ENCODE measurements around the gene HOXA2. TPM values are rescaled to one million over a fixed set of nuclear protein-coding genes. Genes with fewer than 3 reads are reported as not detected.

HOXA2 gene
- polyA plus RNA-seq, 1 donor (not counting 4 experiments of a cell fraction or from before 2014, with no cell fraction given), result 0.71 TPM

DNA sequence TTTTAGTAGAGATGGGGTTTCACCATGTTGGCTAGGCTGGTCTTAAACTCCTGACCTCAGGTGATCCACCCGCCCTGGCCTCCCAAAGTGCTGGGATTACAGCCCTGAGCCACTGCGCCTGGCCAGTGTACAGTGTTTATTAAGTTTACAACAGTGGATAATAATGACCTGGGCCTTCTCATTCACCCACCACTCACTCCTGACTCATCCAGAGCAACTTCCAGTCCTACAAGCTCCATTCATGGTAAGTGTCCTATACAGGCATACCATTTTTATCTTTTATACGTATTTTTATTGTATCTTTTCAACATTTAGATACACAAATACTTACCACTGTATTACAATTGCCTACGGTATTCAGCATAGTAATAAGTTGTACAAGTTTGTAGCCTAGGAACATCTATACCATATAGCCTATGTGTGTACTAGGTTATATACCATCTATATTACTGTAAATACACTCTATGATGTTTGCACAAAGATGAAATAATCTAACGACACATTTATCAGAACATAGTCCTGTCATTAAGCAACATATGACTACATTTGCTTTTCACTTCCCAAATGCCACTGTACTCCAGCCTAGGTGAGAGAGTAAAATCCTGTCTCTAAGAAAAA, 23.8 kb downstream of the HOXA2 start:
- H3K27ac ChIP-seq (ENCODE audit: control insufficient read depth, insufficient read depth, low read length), result no peak overlapping the region
- dilution Hi-C loops (cut with MboI; ENCODE audit: extremely low pct_ligation_motif_present, low sequenced_read_pairs), result loop anchor here (25.0 kb wide), 1 partner anchor 216 kb away; the partner anchor contains the start of gene SKAP2
- no peak overlapping the region for H3K4me2 ChIP-seq (ENCODE audit: control insufficient read depth, extremely low read depth, insufficient read depth, low read depth, low read length)
- no peaks in the 10 kb centered on the region for H3K36me3 ChIP-seq (ENCODE audit: control insufficient read depth in 2 of 2, extremely low read depth in 1 of 2, insufficient read depth in 2 of 2, low read length in 2 of 2)
- no peak for DNase-seq (ENCODE audit: low read depth, low spot score)
- no peaks in the 10 kb centered on the region for H3K27me3 ChIP-seq (ENCODE audit: control insufficient read depth, extremely low read depth, insufficient read depth, low read length)
- TF ChIP-seq, protein P1, sequence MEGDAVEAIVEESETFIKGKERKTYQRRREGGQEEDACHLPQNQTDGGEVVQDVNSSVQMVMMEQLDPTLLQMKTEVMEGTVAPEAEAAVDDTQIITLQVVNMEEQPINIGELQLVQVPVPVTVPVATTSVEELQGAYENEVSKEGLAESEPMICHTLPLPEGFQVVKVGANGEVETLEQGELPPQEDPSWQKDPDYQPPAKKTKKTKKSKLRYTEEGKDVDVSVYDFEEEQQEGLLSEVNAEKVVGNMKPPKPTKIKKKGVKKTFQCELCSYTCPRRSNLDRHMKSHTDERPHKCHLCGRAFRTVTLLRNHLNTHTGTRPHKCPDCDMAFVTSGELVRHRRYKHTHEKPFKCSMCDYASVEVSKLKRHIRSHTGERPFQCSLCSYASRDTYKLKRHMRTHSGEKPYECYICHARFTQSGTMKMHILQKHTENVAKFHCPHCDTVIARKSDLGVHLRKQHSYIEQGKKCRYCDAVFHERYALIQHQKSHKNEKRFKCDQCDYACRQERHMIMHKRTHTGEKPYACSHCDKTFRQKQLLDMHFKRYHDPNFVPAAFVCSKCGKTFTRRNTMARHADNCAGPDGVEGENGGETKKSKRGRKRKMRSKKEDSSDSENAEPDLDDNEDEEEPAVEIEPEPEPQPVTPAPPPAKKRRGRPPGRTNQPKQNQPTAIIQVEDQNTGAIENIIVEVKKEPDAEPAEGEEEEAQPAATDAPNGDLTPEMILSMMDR (optimal IDR thresholded peaks at IDR 0.05 in 1 of 3, IDR thresholded peaks at IDR 0.05 in 1 of 3, conservative IDR thresholded peaks at IDR 0.05 in 1 of 3; ENCODE audit: extremely low read depth in 1 of 3, insufficient read depth in 2 of 3, low read length in 3 of 3), result no peak
- no peak for TF ChIP-seq EZH2 (IDR thresholded peaks at IDR 0.05; ENCODE audit: low read length)
- H3K9me3 ChIP-seq (ENCODE audit: control insufficient read depth, low read depth, low read length), result no peaks in the 10 kb centered on the region
- no peaks in the 10 kb centered on the region for H4K20me1 ChIP-seq (ENCODE audit: control insufficient read depth, extremely low read depth, insufficient read depth, low read length)
- no peaks in the 10 kb centered on the region for H3K9me1 ChIP-seq (ENCODE audit: control insufficient read depth, extremely low read depth, insufficient read depth, low read length)
- no peak overlapping the region for H2AFZ ChIP-seq (ENCODE audit: control insufficient read depth, low read length)
- H3K4me3 ChIP-seq (ENCODE audit: control insufficient read depth in 2 of 3, extremely low read depth in 1 of 3, insufficient read depth in 2 of 3, low read depth in 1 of 3, low read length in 3 of 3), result no peak overlapping the region
- FAIRE-seq, result no peak
- H3K79me2 ChIP-seq (ENCODE audit: control insufficient read depth, insufficient read depth, low read length), result no peaks in the 10 kb centered on the region
- H3K4me1 ChIP-seq (ENCODE audit: control insufficient read depth, extremely low read depth, insufficient read depth, low read length), result peaks cover 41% of the 10 kb centered on the region
- no peak overlapping the region for H3K9ac ChIP-seq (ENCODE audit: control insufficient read depth, extremely low read depth, insufficient read depth, low read length)

DNA sequence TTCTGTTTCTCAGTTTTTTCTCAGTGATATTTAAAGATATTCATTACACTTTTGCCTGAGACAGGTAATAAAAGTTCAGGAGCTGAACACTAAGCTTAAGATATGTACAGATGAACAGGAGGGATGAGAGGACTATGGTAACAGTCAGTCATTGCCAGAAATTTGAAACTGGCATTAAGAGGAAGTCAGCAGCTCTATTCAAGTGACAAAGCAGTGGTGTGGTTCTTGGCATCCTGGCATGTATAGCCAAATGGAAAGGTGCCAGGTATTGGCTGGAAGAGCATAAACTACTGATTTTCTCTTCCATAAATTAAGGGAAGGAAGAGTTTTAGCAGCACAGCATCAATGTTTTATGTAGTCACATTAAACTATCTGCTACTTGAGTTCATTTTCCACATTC, 29.4 kb downstream of the HOXA2 start:
- Histone ChIP-seq H3K79me2 (ENCODE audit: control insufficient read depth, insufficient read depth, low read length) (no peaks in the 10 kb centered on the region), H3K9me1 (ENCODE audit: control insufficient read depth, extremely low read depth, insufficient read depth, low read length) (no peaks in the 10 kb centered on the region), H3K27me3 (ENCODE audit: control insufficient read depth, extremely low read depth, insufficient read depth, low read length) (no peaks in the 10 kb centered on the region), H2AFZ (ENCODE audit: control insufficient read depth, low read length) (no peak overlapping the region), H3K4me3 (ENCODE audit: control insufficient read depth in 2 of 3, extremely low read depth in 1 of 3, insufficient read depth in 2 of 3, low read depth in 1 of 3, low read length in 3 of 3) (no peak overlapping the region), H3K36me3 (ENCODE audit: control insufficient read depth in 2 of 2, extremely low read depth in 1 of 2, insufficient read depth in 2 of 2, low read length in 2 of 2) (no peaks in the 10 kb centered on the region), H3K27ac (ENCODE audit: control insufficient read depth, insufficient read depth, low read length) (no peak overlapping the region), H4K20me1 (ENCODE audit: control insufficient read depth, extremely low read depth, insufficient read depth, low read length) (no peaks in the 10 kb centered on the region), H3K9ac (ENCODE audit: control insufficient read depth, extremely low read depth, insufficient read depth, low read length) (no peak overlapping the region), H3K9me3 (ENCODE audit: control insufficient read depth, low read depth, low read length) (no peaks in the 10 kb centered on the region), H3K4me2 (ENCODE audit: control insufficient read depth, extremely low read depth, insufficient read depth, low read depth, low read length) (no peak overlapping the region), H3K4me1 (ENCODE audit: control insufficient read depth, extremely low read depth, insufficient read depth, low read length) (peaks cover 4% of the 10 kb centered on the region)
- dilution Hi-C loops (cut with MboI; ENCODE audit: extremely low pct_ligation_motif_present, low sequenced_read_pairs), result no loop called here
- DNase-seq (ENCODE audit: low read depth, low spot score), result no peak
- TF ChIP-seq EZH2 (IDR thresholded peaks at IDR 0.05; ENCODE audit: low read length), result no peak
- TF ChIP-seq, protein P1 (optimal IDR thresholded peaks at IDR 0.05 in 1 of 3, IDR thresholded peaks at IDR 0.05 in 1 of 3, conservative IDR thresholded peaks at IDR 0.05 in 1 of 3; ENCODE audit: extremely low read depth in 1 of 3, insufficient read depth in 2 of 3, low read length in 3 of 3), result no peak
- no peak for FAIRE-seq

Data from keratinocyte (primary cell).